ENCODE measurements around the gene PIP5K1B.

The PIP5K1B gene

GRCh38 chr9:68762570-68762969 is 57.5 kb downstream of the PIP5K1B start:
- in situ Hi-C loops (cut with HindIII; ENCODE audit: low sequenced_read_pairs), result loop anchor here (5.0 kb wide), 1 partner anchor 65 kb away; no protein-coding TSS in a partner anchor

DNA sequence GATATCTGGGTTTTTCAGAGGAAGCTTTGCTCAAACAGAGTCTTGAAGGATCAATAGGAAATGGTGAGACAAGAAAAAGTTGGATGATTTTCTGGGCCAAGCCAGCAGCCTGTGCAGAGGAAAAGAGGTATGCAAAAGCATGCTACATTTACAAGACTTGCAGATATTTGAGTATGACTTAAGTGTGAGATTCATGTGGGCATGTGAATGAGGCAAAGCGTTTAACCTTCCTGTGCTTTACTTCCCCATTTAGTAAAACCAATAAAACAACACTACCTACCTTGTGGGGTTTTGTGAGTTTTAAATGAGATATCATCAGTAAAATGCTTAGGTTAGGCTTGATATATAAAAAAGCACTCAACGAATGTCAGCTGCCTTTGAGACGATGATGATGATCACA is 58.1 kb downstream of the PIP5K1B start:
- in situ Hi-C loops (cut with HindIII; ENCODE audit: low sequenced_read_pairs), result loop anchor here (5.0 kb wide), 1 partner anchor 66 kb away; no protein-coding TSS in a partner anchor

- in situ Hi-C loops (cut with HindIII; ENCODE audit: low sequenced_read_pairs), result no loop called here
Observed at GRCh38 chr9:68768619-68769018, 63.6 kb downstream of the PIP5K1B start.

DNA sequence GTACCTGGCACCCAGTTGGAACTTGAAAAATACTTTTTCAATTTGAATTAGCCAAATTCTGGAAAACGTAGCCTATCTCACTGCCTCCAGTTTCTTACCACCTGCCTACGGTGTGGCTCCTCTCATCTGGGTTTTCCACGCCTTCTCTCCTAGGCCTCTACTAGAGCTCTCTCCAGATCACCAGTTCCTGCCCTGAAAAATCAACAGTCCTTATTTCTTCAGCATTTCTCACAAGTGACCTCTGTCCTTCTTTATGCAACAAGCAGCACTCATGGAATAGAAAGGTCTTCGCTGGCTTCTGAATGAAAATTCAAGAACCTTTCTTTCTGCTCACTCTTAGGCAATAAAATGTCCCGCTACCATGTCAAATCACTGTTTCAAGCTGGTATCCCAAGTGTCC is 64.8 kb downstream of the PIP5K1B start:
- in situ Hi-C loops (cut with HindIII; ENCODE audit: low sequenced_read_pairs), result no loop called here

GRCh38 chr9:68771376-68771775 is 66.3 kb downstream of the PIP5K1B start:
- in situ Hi-C loops (cut with HindIII; ENCODE audit: low sequenced_read_pairs), result no loop called here

GRCh38 chr9:68775003-68775730 is 70.1 kb downstream of the PIP5K1B start:
- in situ Hi-C loops (cut with HindIII; ENCODE audit: low sequenced_read_pairs), result no loop called here

GRCh38 chr9:68777070-68777763 is 72.2 kb downstream of the PIP5K1B start:
- in situ Hi-C loops (cut with HindIII; ENCODE audit: low sequenced_read_pairs), result no loop called here

DNA sequence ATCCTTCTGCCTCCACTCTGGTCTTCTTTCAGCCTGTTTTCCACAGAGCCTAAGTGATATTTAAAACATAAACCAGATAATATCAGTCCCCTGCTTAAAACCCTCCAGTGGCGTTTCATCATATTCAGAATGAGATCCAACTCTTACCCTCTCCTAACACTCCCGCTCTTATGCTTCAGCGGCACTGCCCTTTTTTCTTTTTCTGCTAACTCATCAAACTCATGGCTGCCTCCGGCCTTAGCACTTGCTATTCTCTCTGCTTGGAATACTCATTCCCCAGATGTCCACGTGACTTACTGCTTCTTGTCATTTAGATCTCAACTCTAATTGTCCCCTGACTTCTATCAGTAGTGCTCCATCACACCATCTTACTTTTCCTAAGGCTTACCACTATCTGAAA is 73.6 kb downstream of the PIP5K1B start:
- in situ Hi-C loops (cut with HindIII; ENCODE audit: low sequenced_read_pairs), result no loop called here

GRCh38 chr9:68779558-68780379 is 74.7 kb downstream of the PIP5K1B start:
- in situ Hi-C loops (cut with HindIII; ENCODE audit: low sequenced_read_pairs), result no loop called here

GRCh38 chr9:68780380-68780712 is 75.3 kb downstream of the PIP5K1B start:
- in situ Hi-C loops (cut with HindIII; ENCODE audit: low sequenced_read_pairs), result no loop called here

GRCh38 chr9:68780720-68781119 is 75.7 kb downstream of the PIP5K1B start:
- in situ Hi-C loops (cut with HindIII; ENCODE audit: low sequenced_read_pairs), result no loop called here

DNA sequence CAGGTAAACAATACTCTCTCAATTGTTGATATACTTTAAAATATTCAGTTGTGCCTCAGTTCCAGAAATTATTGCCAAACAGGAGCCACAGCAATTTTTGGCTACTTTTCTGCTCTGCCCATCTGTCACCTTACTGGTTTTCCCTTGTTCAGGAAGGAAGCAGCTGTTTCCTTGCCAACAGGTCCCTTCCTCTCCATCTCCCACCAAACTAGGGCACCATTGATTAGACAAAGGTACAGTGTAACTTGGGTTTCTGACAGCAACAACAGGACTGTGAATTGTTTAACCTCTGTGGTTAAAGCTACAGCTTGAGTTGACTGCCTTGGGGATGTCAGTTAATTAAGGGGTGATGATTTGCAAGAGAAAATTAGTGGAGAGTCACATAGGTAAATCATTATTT is 76.9 kb downstream of the PIP5K1B start:
- in situ Hi-C loops (cut with HindIII; ENCODE audit: low sequenced_read_pairs), result no loop called here

DNA sequence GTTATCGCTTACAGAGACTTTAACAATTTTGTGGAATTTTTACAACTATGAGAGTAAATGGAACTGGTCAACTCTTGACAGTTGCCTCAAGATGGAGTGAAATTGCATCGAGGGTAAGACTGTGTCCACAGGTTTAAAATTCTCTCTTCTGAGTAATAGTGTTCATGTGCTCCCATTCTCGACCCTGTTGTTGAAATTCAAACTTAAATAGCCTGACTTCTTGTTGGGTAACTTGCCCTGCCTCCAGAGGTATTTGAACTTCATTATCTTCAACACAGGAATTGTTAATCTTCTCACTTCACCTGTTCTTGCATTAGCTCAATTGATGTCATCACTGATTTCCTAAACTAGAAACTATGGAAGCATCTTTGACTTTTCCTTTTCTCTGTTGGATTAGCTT is 77.5 kb downstream of the PIP5K1B start:
- in situ Hi-C loops (cut with HindIII; ENCODE audit: low sequenced_read_pairs), result no loop called here

- in situ Hi-C loops (cut with HindIII; ENCODE audit: low sequenced_read_pairs), result no loop called here
Observed at GRCh38 chr9:68785965-68786364, 80.9 kb downstream of the PIP5K1B start.

- in situ Hi-C loops (cut with HindIII; ENCODE audit: low sequenced_read_pairs), result no loop called here
Observed at GRCh38 chr9:68791169-68791568, 86.1 kb downstream of the PIP5K1B start.

DNA sequence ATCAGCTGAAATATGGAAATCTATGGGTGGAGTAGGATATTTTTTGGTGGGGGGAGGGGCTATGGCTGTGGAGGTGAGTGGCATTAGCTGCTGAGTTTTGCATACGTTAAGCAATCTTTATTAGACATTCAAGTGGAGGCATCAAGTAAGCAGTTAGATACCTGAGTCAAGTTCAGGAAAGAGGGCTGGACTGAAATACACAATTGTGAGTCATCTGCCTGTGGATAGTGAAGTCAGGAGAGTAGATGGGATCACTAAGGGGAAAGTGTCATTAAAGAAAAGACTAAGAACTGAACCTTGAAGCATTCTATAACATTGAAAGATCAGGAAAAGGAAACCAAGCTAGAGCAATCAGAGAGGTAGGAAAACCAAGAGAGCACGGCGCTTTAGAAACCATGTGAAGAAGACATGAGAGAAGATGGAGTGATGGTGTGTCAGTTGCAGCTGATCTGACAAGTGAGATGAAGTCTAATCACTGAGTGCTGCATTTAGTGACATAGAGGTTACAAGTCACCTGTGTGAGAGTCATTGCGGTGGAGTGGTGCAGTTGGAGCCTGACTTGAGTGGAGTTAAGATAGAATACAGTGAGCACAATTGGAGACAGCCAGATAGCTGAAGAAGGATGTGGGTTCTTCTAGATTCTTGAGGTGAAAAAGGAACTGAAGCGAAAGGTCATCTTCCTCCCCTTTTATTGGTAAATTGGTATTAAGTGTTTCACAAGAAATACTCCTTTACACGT is 88.7 kb downstream of the PIP5K1B start:
- in situ Hi-C loops (cut with HindIII; ENCODE audit: low sequenced_read_pairs), result no loop called here

DNA sequence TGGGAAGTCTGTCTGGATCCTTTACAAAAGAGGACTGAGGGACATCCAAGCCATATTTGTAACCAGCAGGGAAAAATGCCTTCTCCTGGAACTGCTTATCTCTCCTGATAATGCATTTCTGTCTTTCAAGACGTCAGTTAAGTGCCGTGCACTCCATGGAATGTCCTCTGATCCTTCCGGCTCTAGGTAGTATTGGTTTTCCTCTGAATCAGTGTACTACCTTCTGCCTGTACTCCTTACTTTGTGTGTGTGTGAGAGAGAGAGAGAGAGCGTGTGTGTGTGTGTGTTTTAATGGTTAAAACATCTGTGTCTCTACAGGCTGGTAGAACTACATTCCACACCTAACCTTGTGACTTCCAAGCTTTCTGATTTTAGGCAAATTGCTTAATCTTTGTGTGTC is 89.9 kb downstream of the PIP5K1B start:
- in situ Hi-C loops (cut with HindIII; ENCODE audit: low sequenced_read_pairs), result no loop called here

DNA sequence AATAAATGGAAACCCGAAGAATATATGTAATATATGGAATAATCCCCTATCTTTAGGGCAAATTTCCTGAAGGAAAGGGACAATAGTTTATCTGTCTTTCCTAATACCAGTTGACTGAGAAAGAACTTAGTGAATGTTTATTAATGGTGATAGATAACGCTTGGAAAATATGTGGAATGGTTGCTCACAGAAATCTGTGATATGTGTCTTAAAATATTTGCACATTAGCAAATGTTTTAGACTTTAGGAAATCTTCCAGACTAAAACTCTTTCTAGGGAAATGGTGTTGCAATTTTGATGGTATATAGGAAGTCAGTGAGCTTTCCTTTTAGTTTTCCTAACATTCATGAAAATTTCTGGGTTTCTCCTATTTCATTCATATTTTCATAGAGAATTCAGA is 90.4 kb downstream of the PIP5K1B start:
- in situ Hi-C loops (cut with HindIII; ENCODE audit: low sequenced_read_pairs), result no loop called here

- in situ Hi-C loops (cut with HindIII; ENCODE audit: low sequenced_read_pairs), result no loop called here
Observed at GRCh38 chr9:68797116-68797515, 92.1 kb downstream of the PIP5K1B start.

- in situ Hi-C loops (cut with HindIII; ENCODE audit: low sequenced_read_pairs), result no loop called here
Observed at GRCh38 chr9:68798423-68798822, 93.4 kb downstream of the PIP5K1B start.

DNA sequence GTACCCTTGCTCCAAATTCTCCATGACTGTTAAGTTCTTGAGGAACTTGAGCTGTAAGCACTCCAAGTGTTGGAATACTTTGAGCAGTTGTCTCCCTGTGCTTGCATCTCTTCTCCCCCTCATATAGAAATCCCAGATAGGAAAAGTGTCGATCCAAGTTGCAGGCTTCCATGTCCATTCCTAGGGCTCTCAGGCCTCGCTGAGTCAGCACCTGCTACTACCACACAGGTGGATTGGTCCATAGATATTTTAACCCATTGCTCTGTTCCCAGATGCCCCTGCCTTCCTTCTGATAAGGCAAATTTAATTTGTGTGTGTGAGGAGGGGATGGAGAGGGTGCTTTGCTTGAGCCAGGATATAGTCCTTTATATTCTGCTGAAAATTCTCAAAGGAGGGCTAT is 95.8 kb downstream of the PIP5K1B start:
- in situ Hi-C loops (cut with HindIII; ENCODE audit: low sequenced_read_pairs), result no loop called here
